Activated naive CD8-positive, alpha-beta T cell treated with anti-CD3 and anti-CD28 coated beads, Interleukin-2, amount 10 ng/mL, durations not matched to agents 7 days and 5 days (primary cell): ENCODE measurements around the gene ADGRG6. TPM values are rescaled to one million over a fixed set of nuclear protein-coding genes. Genes with fewer than 3 reads are reported as not detected.

Experiments used
- ATAC-seq: fragments of 150-1000 bp; cut with Tn5 transposase; one replicate; pipeline ENCODE4 v1.10.0; 2021; ENCODE audit warnings: low read depth, moderate library complexity
- POLR2A ChIA-PET: fragments of 350-600 bp; sonication (Branson Sonifier 250); formaldehyde crosslinking; loops from one replicate; lab custom pipeline; 2021; ENCODE audit warnings: antibody characterized with exemption; lab: Charles Lee
- DNase-seq: peaks from one replicate; pipeline ENCODE4 v3.0.0; 2021
- H3K27ac Mint-ChIP-seq: one replicate; pipeline ENCODE4 v1.8.0; 2022; ENCODE audit warnings: mild to moderate bottlenecking, mixed read lengths
- H3K27me3 Mint-ChIP-seq: one replicate; pipeline ENCODE4 v1.8.0; 2022; ENCODE audit warnings: mild to moderate bottlenecking, moderate library complexity, mixed read lengths
- H3K36me3 Mint-ChIP-seq: one replicate; pipeline ENCODE4 v1.8.0; 2021; ENCODE audit warnings: mild to moderate bottlenecking, mixed read lengths
- H3K4me1 Mint-ChIP-seq: one replicate; pipeline ENCODE4 v1.8.0; 2021; ENCODE audit warnings: mixed read lengths
- H3K4me3 Mint-ChIP-seq: one replicate; pipeline ENCODE4 v1.8.0; 2022; ENCODE audit warnings: mild to moderate bottlenecking, moderate library complexity, mixed read lengths
- H3K9me3 Mint-ChIP-seq: one replicate; pipeline ENCODE4 v1.8.0; 2021; ENCODE audit warnings: mixed read lengths
- total RNA-seq, 2 experiments: library from RNA; stranded (reverse); gene quantifications; one replicate each; pipeline ENCODE4 v1.2.3, GENCODE V29; 2021

Gene ADGRG6
- total RNA-seq, 2 experiments from 2014 or later: 0.91 to 1.2 TPM

DNA sequence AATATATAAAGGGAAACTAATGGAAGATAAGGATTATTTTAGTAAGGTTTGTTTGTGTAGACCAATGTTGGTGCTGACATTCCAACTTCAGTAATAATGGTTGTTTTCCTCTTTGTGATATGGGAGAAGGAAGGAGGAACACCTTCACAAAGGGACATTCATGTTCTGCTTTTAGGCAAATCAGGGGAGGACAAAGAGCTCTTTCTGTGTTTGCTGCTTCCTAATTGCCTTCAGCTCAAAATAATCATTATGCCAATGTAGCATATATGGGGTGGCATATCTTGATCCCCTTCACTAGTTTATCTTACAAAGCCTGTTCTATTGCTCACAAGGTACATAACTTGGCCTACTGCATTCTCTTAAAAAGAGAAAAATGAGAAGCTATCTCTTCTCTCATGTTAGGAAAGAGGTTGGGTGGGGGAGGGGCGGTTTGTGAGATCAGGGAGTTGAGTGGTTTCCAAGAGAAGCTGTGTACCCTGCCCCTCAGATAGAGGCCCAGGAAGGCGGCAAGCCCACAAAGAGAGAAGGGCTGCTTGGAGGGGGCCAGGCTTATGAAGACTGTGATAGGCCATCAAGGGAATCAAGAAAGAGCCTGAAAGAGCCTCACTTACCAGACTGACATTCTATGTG is 4.7 kb upstream of the ADGRG6 start:
- ATAC-seq (no peak), DNase-seq (no peak)
- Mint-ChIP-seq H3K4me1 (peaks cover 2% of the 10 kb centered on the region), H3K4me3 (no peak overlapping the region), H3K27ac (no peak overlapping the region), H3K27me3 (peaks cover 7% of the 10 kb centered on the region), H3K36me3 (no peaks in the 10 kb centered on the region), H3K9me3 (no peaks in the 10 kb centered on the region)
- POLR2A ChIA-PET: no interaction called here

DNA sequence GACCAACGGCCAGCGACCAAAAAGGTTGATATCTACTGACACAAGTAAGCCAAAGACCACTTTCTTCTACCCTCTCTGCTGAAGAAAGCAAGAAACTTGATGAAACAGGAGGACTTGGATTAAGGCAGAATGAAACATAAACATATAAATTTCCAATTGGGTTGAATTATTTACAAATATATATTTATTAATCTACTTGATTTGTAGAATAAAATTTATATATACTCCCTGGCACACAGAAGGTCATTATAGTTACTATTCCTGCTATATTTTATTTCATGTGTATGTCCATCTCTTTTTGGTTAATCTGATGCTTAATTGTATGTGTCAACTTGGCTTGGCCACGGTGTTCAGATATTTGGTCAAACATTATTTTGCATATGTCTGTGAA is 4.2 kb upstream of the ADGRG6 start:
- no peak overlapping the region for H3K27ac Mint-ChIP-seq
- H3K4me3 Mint-ChIP-seq: no peak overlapping the region
- no peaks in the 10 kb centered on the region for H3K36me3 Mint-ChIP-seq
- no peaks in the 10 kb centered on the region for H3K9me3 Mint-ChIP-seq
- H3K27me3 Mint-ChIP-seq: peaks cover 10% of the 10 kb centered on the region
- DNase-seq (no peak), ATAC-seq (no peak)
- H3K4me1 Mint-ChIP-seq: peaks cover 3% of the 10 kb centered on the region
- POLR2A ChIA-PET: no interaction called here

DNA sequence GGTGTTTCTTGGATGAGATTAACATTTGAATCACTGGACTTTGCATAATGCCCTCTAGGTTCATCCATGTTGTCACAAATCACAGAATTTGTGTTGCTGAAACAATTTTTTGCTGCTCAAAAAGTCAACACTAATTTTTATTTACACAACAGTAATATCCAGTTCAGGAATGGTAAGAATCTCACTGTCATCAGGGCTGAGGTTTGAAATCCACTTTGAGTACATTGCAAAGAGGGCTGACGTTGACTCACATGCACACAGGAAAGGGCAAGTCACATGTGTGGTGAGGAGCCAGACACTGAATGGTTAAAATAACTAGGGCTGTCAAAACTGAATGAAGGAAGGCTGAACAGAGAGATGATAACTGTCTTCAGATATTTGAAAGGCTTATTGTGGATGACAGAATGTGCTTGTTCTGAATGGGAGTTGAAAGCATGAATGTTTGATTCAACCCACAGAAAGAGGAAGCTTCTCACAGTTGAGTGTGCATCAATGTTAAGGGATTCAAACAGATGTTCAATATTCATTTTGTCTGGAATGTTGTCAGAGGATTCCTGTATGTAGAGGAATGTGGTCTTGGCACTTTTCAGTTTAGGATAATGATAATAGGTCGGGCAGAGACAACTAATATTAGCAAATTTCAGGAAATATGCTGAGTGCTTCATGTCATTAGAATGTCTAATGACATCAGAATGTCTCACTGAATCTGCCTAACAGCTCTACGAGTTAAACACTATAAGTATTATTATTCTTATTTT is 3.6 kb upstream of the ADGRG6 start:
- no peaks in the 10 kb centered on the region for H3K9me3 Mint-ChIP-seq
- H3K36me3 Mint-ChIP-seq: no peaks in the 10 kb centered on the region
- H3K27me3 Mint-ChIP-seq: peaks cover 13% of the 10 kb centered on the region
- no peak overlapping the region for H3K4me3 Mint-ChIP-seq
- POLR2A ChIA-PET: no interaction called here
- no peak overlapping the region for H3K27ac Mint-ChIP-seq
- DNase-seq (no peak), ATAC-seq (no peak)
- peaks cover 5% of the 10 kb centered on the region for H3K4me1 Mint-ChIP-seq

DNA sequence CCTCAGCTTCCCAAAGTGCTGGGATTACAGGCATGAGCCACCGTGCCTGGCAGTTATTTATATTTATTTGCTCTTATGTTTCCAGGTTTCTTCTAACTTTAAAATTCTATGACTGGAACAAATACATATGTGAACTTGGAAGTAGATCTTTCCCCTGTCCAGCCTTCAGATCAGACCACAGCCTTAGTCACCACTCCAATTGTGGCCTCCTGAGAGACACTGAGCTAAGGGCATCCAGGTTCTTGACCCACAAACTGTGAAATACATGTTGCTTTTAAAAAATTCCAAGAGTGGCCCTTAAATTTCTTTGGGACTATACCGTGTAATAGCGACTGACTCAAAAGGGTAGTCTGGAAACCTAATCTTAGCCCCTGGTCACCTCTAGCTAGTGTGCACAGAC is 1.5 kb upstream of the ADGRG6 start:
- H3K36me3 Mint-ChIP-seq: no peaks in the 10 kb centered on the region
- peaks cover 14% of the 10 kb centered on the region for H3K27me3 Mint-ChIP-seq
- peaks cover 5% of the 10 kb centered on the region for H3K4me1 Mint-ChIP-seq
- ATAC-seq (no peak), DNase-seq (no peak)
- H3K4me3 Mint-ChIP-seq: no peak overlapping the region
- H3K9me3 Mint-ChIP-seq: no peaks in the 10 kb centered on the region
- POLR2A ChIA-PET: no interaction called here
- H3K27ac Mint-ChIP-seq: no peak overlapping the region

DNA sequence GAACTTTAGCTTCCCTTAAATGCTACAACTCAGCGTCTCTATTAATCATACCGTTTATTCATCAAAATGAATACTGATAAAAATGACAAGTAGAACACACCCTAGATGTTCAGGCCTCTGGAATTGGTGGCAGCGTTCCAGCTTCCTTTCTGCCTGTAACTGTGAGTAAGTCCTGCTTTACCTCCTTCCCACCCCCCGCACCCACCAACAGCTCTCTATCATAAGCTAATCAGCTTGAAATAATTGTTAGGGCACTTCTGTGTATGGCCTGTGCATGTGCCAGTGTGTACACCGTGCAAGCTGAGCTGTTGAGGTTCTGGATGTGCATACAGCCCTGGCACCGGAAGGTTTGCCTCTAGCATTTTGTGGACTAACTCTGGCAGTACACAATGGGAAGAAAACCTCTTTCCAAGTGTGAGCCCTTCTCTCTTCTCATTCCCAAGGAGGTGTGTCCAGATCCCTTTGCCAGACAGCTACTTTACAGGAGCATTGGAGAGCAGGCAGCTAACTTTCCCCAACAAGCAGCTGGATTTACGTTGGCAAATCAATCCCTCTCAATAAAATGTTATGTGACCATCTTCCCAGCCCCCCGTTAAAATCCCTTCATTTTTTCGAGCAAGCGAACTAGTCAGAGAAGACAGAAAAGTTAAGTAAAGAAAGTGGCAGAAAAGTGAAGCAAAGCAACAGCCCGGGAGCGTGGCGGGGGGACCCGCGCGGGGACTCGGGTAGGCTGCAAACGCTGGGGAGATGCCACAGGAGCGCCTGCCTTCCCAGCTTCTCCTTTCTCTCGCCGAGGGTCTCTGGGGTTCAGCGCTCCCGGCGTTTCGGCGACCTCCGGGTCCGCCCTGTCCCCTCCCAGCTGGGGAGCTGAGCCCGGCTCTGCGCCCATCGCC is 803 bp upstream of the ADGRG6 start:
- H3K4me3 Mint-ChIP-seq: peak overlapping the region; percentile 86
- peaks cover 5% of the 10 kb centered on the region for H3K4me1 Mint-ChIP-seq
- ATAC-seq: no peak
- POLR2A ChIA-PET: interaction anchor here (0.8 kb wide), 1 partner anchor 70 kb away, joined by 3 read pairs; no protein-coding TSS in a partner anchor
- H3K27me3 Mint-ChIP-seq: peaks cover 14% of the 10 kb centered on the region
- no peaks in the 10 kb centered on the region for H3K36me3 Mint-ChIP-seq
- H3K27ac Mint-ChIP-seq: no peak overlapping the region
- DNase-seq: no peak
- no peaks in the 10 kb centered on the region for H3K9me3 Mint-ChIP-seq

DNA sequence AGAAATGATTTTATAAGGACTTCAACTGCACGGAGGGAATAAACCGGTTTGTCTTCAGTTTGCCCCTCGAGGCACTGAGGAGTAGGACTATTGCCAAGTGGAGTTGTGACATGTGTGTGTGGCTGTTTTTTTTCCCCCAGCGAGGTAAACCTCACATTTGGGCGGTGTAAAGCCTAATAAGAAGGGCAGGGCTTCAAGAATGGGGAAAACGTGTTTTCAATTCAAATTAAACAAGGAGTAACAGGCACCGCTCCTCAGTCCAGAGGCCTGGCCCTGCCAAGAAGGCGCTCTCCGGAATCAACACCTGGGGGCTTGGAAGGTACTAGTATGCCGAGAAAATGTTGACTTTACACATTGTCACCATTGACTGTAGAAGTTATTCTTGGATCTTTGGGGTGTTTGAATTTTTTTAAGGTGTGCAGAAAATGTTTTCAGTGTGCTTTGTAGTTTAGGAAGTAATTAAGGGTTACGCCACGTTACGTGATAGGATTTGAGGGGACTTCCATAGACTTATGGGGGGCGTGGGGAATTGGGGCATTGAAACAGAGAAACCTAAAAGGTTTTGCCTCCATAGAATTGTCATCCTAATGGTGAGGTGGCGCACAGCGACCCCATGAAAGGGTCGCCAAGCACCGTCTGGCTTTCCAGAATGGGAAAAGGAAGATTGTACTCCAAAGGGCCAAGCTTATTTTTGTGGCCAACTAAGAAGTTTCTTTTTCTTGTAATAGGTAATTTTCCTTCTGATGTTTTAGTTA is 791 bp downstream of the ADGRG6 start:
- Mint-ChIP-seq H3K27me3 (peaks cover 21% of the 10 kb centered on the region), H3K4me1 (peaks cover 5% of the 10 kb centered on the region), H3K36me3 (no peaks in the 10 kb centered on the region), H3K27ac (no peak overlapping the region), H3K4me3 (peak overlapping the region; percentile 86), H3K9me3 (no peaks in the 10 kb centered on the region)
- DNase-seq: no peak
- ATAC-seq: peak; percentile 4
- POLR2A ChIA-PET: no interaction called here

DNA sequence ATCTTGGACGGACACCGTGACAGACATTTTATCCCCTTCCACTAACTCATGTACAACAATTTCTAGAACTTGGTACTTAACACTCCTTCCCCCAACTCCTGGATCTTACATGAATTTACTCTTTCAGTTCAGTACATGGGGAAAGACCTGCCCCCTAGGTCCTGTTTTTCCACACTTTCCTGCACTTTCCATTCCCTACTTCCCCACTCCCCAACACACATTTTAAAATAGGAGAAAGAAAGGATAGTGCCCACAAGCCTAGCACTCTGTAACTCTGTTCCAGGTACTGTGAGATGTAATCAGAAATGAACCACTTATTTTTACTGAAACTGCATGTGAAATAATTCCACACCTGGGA is 1.3 kb downstream of the ADGRG6 start:
- no peaks in the 10 kb centered on the region for H3K9me3 Mint-ChIP-seq
- no peak overlapping the region for H3K27ac Mint-ChIP-seq
- POLR2A ChIA-PET: no interaction called here
- no peaks in the 10 kb centered on the region for H3K36me3 Mint-ChIP-seq
- peaks cover 21% of the 10 kb centered on the region for H3K27me3 Mint-ChIP-seq
- no peak overlapping the region for H3K4me3 Mint-ChIP-seq
- no peak for ATAC-seq
- peaks cover 5% of the 10 kb centered on the region for H3K4me1 Mint-ChIP-seq
- no peak for DNase-seq

DNA sequence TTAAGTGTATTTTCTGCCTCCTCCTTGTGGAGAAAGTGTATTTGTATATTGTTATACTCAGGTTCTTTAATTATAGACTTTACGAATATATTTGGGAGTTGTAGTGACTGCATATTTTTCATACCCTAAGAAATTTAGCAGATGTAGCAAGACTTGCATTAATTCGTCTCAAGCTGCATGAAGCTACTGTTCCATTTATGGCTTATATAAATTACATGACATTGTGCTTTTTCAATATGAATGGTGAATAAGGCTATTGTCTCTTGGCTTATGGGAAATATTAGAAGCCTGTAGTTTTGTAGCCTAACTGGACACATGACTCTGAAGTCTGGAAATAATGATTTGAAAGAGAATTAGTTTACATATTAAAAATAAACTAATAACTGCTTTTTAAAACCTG is 2.4 kb downstream of the ADGRG6 start:
- Mint-ChIP-seq H3K9me3 (no peaks in the 10 kb centered on the region), H3K4me1 (peaks cover 5% of the 10 kb centered on the region), H3K36me3 (no peaks in the 10 kb centered on the region), H3K27ac (no peak overlapping the region), H3K27me3 (peaks cover 21% of the 10 kb centered on the region), H3K4me3 (no peak overlapping the region)
- POLR2A ChIA-PET: no interaction called here
- DNase-seq (no peak), ATAC-seq (no peak)

DNA sequence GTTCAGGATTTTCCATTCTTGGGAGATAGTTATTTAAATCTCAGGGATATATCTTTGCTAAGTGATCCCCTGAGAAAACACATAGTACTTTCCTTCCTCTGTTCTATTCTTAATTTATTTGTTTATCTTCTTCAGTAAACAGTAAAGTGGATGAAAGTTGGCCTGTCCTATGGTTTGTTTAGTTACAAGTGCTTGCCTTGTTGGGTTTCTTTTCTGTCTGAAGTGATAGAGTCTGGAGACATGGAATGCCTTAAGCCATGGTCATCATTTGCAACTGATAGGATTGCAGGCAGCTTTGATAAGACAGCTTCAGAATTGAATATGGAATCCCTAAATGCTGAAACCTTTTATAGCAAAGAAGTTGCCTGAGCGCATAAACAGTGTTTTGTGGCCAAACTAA is 4.9 kb downstream of the ADGRG6 start:
- H3K4me3 Mint-ChIP-seq: no peak overlapping the region
- H3K9me3 Mint-ChIP-seq: no peaks in the 10 kb centered on the region
- peaks cover 14% of the 10 kb centered on the region for H3K27me3 Mint-ChIP-seq
- DNase-seq (no peak), ATAC-seq (no peak)
- POLR2A ChIA-PET: no interaction called here
- no peak overlapping the region for H3K27ac Mint-ChIP-seq
- H3K4me1 Mint-ChIP-seq: peaks cover 3% of the 10 kb centered on the region
- no peaks in the 10 kb centered on the region for H3K36me3 Mint-ChIP-seq

DNA sequence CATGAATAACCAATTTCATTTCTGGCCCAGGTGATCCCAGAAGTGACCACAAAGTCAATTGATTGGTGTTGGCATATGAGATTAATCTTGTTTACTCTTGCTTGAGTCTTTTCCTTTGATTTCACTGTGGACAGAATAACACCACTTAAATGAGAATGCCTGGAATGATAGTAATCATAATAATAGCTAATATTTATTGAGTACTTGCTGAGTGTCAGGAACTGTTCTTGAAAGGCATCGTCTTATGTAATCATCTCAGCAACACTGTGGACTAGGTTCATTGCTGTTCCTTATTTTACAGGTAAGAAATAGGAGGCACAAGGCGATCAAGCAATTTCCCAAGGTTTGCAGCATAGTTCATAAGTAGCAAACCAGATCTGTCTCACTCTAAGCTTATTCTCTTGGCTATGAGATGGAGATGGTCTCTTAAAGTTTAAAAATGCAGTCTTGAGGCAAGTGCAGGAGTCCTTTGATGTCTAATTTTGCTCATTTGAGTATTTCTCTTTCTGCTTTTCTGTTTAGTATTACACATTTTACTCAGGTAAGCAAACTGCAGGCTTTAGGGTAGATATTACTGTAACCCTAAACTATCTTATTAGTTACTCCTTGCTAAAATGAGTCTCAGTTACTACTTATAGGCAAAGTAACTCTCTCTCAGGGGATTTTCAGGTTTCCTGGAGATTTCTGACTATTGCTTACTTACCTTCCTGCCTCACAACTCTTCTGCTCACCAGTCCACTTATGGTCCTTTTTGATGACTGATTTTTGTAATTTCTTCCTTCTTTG is 6.3 kb downstream of the ADGRG6 start:
- no peak for ATAC-seq
- POLR2A ChIA-PET: no interaction called here
- no peaks in the 10 kb centered on the region for H3K36me3 Mint-ChIP-seq
- DNase-seq: no peak
- peaks cover 9% of the 10 kb centered on the region for H3K27me3 Mint-ChIP-seq
- no peak overlapping the region for H3K4me3 Mint-ChIP-seq
- no peaks in the 10 kb centered on the region for H3K9me3 Mint-ChIP-seq
- H3K27ac Mint-ChIP-seq: no peak overlapping the region
- H3K4me1 Mint-ChIP-seq: no peaks in the 10 kb centered on the region

DNA sequence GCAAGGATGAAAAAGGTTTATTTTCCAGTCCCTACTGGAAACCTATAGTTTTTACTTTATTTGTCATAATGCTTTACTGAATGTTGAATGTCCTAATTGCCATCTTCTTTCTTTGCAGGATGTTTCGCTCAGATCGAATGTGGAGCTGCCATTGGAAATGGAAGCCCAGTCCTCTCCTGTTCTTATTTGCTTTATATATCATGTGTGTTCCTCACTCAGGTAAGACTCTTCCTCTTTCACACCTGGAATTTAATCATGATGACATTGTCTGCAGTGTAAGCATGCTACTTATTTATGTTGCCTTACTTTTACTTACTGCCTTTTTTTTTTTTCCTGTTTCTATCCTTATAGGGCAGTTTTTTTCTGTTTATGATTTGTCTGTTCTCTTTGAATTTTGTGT is 7.6 kb downstream of the ADGRG6 start:
- DNase-seq (no peak), ATAC-seq (no peak)
- Mint-ChIP-seq H3K4me3 (no peak overlapping the region), H3K36me3 (no peaks in the 10 kb centered on the region), H3K27me3 (peaks cover 7% of the 10 kb centered on the region), H3K4me1 (no peaks in the 10 kb centered on the region), H3K27ac (no peak overlapping the region), H3K9me3 (no peaks in the 10 kb centered on the region)
- POLR2A ChIA-PET: no interaction called here

DNA sequence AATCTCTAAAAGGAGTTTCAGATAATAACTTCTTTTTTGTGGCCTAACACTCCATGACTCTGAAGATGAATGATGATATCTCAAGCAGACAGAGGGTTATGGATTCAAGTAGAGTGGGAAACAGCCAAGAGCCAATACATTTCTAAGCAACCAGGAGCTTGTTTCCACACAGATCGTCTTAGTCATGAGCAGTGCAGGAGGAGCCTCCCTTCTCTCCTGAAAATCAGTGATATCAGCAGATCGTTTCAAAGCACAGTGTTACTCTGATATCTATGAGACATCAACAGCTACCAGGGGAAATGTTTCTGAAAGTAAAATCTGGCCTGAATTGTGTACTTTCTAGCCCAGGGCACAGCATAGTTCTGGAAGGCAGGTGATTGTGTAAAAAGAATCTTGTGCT is 11.5 kb downstream of the ADGRG6 start:
- Mint-ChIP-seq H3K27me3 (no peaks in the 10 kb centered on the region), H3K36me3 (no peaks in the 10 kb centered on the region), H3K27ac (no peak overlapping the region), H3K9me3 (no peaks in the 10 kb centered on the region), H3K4me1 (no peaks in the 10 kb centered on the region), H3K4me3 (no peak overlapping the region)
- POLR2A ChIA-PET: no interaction called here
- ATAC-seq: no peak
- no peak for DNase-seq
